Motor neuron (in vitro differentiated cells): ENCODE data around the gene OTULIN. TPM values are rescaled to one million over a fixed set of nuclear protein-coding genes. Genes with fewer than 3 reads are reported as not detected.

Experiments
- ATAC-seq, 8 experiments: fragments of 200-7000 bp; cut with Tn5 transposase; replicated peaks in 6 of 8; 2 replicates each; pipeline ENCODE4 v1.8.0; 2021; ENCODE audit warnings: mild to moderate bottlenecking in 8 of 8, moderate library complexity in 8 of 8
- H3K27ac ChIP-seq, 2 donors: fragments of 250-450 bp; sonication (Bioruptor Pico); 2 replicates each; pipeline ENCODE4 v1.9.0; 2021; ENCODE audit warnings: antibody characterized with exemption in 2 of 2, mild to moderate bottlenecking in 2 of 2, moderate library complexity in 1 of 2
- H3K4me1 ChIP-seq, 2 donors: fragments of 250-450 bp; sonication (Bioruptor Pico); replicated peaks in 1 of 2; 2 replicates each; pipeline ENCODE4 v1.6.1; 2021; ENCODE audit warnings: antibody characterized with exemption in 2 of 2, mild to moderate bottlenecking in 2 of 2, moderate library complexity in 1 of 2
- H3K4me3 ChIP-seq, 5 donors: fragments of 250-450 bp; sonication (Bioruptor Pico); 2 replicates each; pipeline ENCODE4 v1.9.0; 2021; ENCODE audit warnings: antibody characterized with exemption in 5 of 5, mild to moderate bottlenecking in 5 of 5, moderate library complexity in 4 of 5
- WGBS, 10 experiments: fragments of 450-650 bp; shearing (Covaris generic); methylation state at CpG; one replicate each; pipeline ENCODE4 v1.0.0; 2022; 5-methylcytosine and 5-hydroxymethylcytosine counted together
- in situ Hi-C, 9 experiments: fragments of 400-800 bp; cut with MboI; loops; one replicate each; pipeline ENCODE4 v1.15.0; 2021; ENCODE audit warnings: low sequenced_read_pairs in 9 of 9, low pct_unique_long_range_greater_than_20kb in 2 of 9; ENCODE audit not compliant: unreplicated experiment in 9 of 9
- total RNA-seq, 8 experiments: library from RNA; unstranded; fragments of 300-600 nt; gene quantifications; 2 replicates each; pipeline versions ENCODE4 v1.2.3 to v1.2.4, GENCODE V29; 2022

The OTULIN gene
- total RNA-seq, 8 experiments from 2014 or later, result 8.4 to 22.2 (median 11.7) TPM

GRCh38 chr5:14729448-14730385 is 65.2 kb downstream of the OTULIN start:
- Histone ChIP-seq H3K27ac (no peak overlapping the region), H3K4me3 (no peak overlapping the region), H3K4me1 (peaks cover 16 to 22% of the 10 kb centered on the region in 2 donors)
- WGBS, 10 experiments, result 70 to 100% (median 93%) methylated on average over 1 to 16 of the region's 18 CpGs; no CpG with 5 or more reads in 1 of the 10 experiments
- no peak for ATAC-seq
- in situ Hi-C loops, result loop anchor here (10.0 to 25.0 kb wide), 5 partner anchors 133 to 285 kb away; partner anchors contain the start of gene ANKH (in 1 of the 9)

GRCh38 chr5:14730466-14730865 is 65.9 kb downstream of the OTULIN start:
- in situ Hi-C loops, result loop anchor here in 7 of 9 experiments (10.0 to 25.0 kb wide), 5 partner anchors 132 to 284 kb away; partner anchors contain the start of gene ANKH (in 1 of the 7)
- Histone ChIP-seq H3K27ac (no peak overlapping the region), H3K4me3 (no peak overlapping the region), H3K4me1 (peaks cover 16 to 22% of the 10 kb centered on the region in 2 donors)
- 20 to 100% (median 91%) methylated on average over 1 to 7 of the region's 13 CpGs; no CpG with 5 or more reads in 5 of the 10 experiments for whole genome bisulfite sequencing, 10 experiments
- ATAC-seq, result no peak

- Histone ChIP-seq H3K27ac (no peak overlapping the region), H3K4me3 (no peak overlapping the region), H3K4me1 (peaks cover 16 to 22% of the 10 kb centered on the region in 2 donors)
- ATAC-seq, result no peak
- 79 to 100% (median 89%) methylated on average over 1 to 6 of the region's 15 CpGs; no CpG with 5 or more reads in 5 of the 10 experiments for WGBS, 10 experiments
- in situ Hi-C loops, result loop anchor here in 7 of 9 experiments (10.0 to 25.0 kb wide), 5 partner anchors 131 to 284 kb away; partner anchors contain the start of gene ANKH (in 1 of the 7)
Observed at GRCh38 chr5:14730881-14731280, 66.4 kb downstream of the OTULIN start.

- in situ Hi-C loops, result loop anchor here in 7 of 9 experiments (10.0 to 25.0 kb wide), 5 partner anchors 129 to 282 kb away; partner anchors contain the start of gene ANKH (in 1 of the 7)
- 64 to 100% (median 92%) methylated on average over 1 to 5 of the region's 6 CpGs; no CpG with 5 or more reads in 4 of the 10 experiments for WGBS, 10 experiments
- ATAC-seq, result no peak
- Histone ChIP-seq H3K27ac (no peak overlapping the region), H3K4me1 (peaks cover 10 to 16% of the 10 kb centered on the region in 2 donors), H3K4me3 (no peak overlapping the region)
Observed at GRCh38 chr5:14732991-14733390, 68.5 kb downstream of the OTULIN start.

GRCh38 chr5:14733661-14734060 is 69.1 kb downstream of the OTULIN start:
- Histone ChIP-seq H3K4me1 (peaks cover 3 to 9% of the 10 kb centered on the region in 2 donors), H3K4me3 (no peak overlapping the region), H3K27ac (no peak overlapping the region)
- no peak for ATAC-seq
- in situ Hi-C loops, result loop anchor here in 7 of 9 experiments (10.0 to 25.0 kb wide), 5 partner anchors 129 to 281 kb away; partner anchors contain the start of gene ANKH (in 1 of the 7)
- WGBS, 10 experiments, result 82 to 100% (median 94%) methylated on average over 1 to 10 of the region's 16 CpGs; no CpG with 5 or more reads in 2 of the 10 experiments

- ATAC-seq, result no peak
- Histone ChIP-seq H3K27ac (no peak overlapping the region), H3K4me3 (no peak overlapping the region), H3K4me1 (peaks cover 0 to 6% of the 10 kb centered on the region in 2 donors)
- in situ Hi-C loops, result loop anchor here in 7 of 9 experiments (10.0 to 25.0 kb wide), 5 partner anchors 128 to 280 kb away; partner anchors contain the start of gene ANKH (in 1 of the 7)
- 75 to 95% (median 91%) methylated on average over 2 to 9 of the region's 13 CpGs; no CpG with 5 or more reads in 3 of the 10 experiments for WGBS, 10 experiments
Observed at GRCh38 chr5:14734396-14734795, 69.9 kb downstream of the OTULIN start.

- H3K4me1 ChIP-seq, result peaks cover 3 to 18% of the 10 kb centered on the region in 2 donors
- H3K4me3 ChIP-seq, result no peak overlapping the region
- no peak overlapping the region for H3K27ac ChIP-seq
- in situ Hi-C loops, result loop anchor here in 7 of 9 experiments (10.0 to 25.0 kb wide), 5 partner anchors 126 to 279 kb away; partner anchors contain the start of gene ANKH (in 1 of the 7)
- ATAC-seq, result no peak
- whole genome bisulfite sequencing, 10 experiments, result 30 to 100% (median 80%) methylated on average over 1 to 3 of the region's 4 CpGs; no CpG with 5 or more reads in 3 of the 10 experiments
Observed at GRCh38 chr5:14735944-14736343, 71.4 kb downstream of the OTULIN start.

GRCh38 chr5:14737291-14737690 is 72.8 kb downstream of the OTULIN start:
- WGBS, 10 experiments, result 60 to 100% (median 96%) methylated on average over 1 to 9 of the region's 10 CpGs; no CpG with 5 or more reads in 4 of the 10 experiments
- ATAC-seq, result no peak
- Histone ChIP-seq H3K27ac (no peak overlapping the region), H3K4me3 (no peak overlapping the region), H3K4me1 (peaks cover 3 to 19% of the 10 kb centered on the region in 2 donors)
- in situ Hi-C loops, result loop anchor here in 7 of 9 experiments (10.0 to 25.0 kb wide), 5 partner anchors 125 to 278 kb away; partner anchors contain the start of gene ANKH (in 1 of the 7)

- Histone ChIP-seq H3K4me1 (peaks cover 3 to 17% of the 10 kb centered on the region in 2 donors), H3K4me3 (no peak overlapping the region), H3K27ac (no peak overlapping the region)
- in situ Hi-C loops, result loop anchor here in 7 of 9 experiments (10.0 to 25.0 kb wide), 5 partner anchors 124 to 277 kb away; partner anchors contain the start of gene ANKH (in 1 of the 7)
- 79 to 97% (median 90%) methylated on average over 2 to 4 of the region's 5 CpGs; no CpG with 5 or more reads in 6 of the 10 experiments for WGBS, 10 experiments
- peak in 2 of 8 experiments; percentile 35 to 41 for ATAC-seq
Observed at GRCh38 chr5:14738050-14738449, 73.5 kb downstream of the OTULIN start.

- in situ Hi-C loops, result loop anchor here in 7 of 9 experiments (10.0 to 25.0 kb wide), 5 partner anchors 123 to 275 kb away; partner anchors contain the start of gene ANKH (in 1 of the 7)
- peak in 2 of 8 experiments; percentile 95 for ATAC-seq
- WGBS, 10 experiments, result 0 to 100% (median 85%) methylated on average over 1 to 3 of the region's 3 CpGs; no CpG with 5 or more reads in 2 of the 10 experiments
- H3K4me3 ChIP-seq, result no peak overlapping the region
- H3K27ac ChIP-seq, result no peak overlapping the region
- peaks cover 3 to 17% of the 10 kb centered on the region in 2 donors for H3K4me1 ChIP-seq
Observed at GRCh38 chr5:14739538-14739937, 75.0 kb downstream of the OTULIN start.

- in situ Hi-C loops, result loop anchor here in 7 of 9 experiments (10.0 to 25.0 kb wide), 5 partner anchors 122 to 275 kb away; partner anchors contain the start of gene ANKH (in 1 of the 7)
- Histone ChIP-seq H3K4me1 (peaks cover 3 to 17% of the 10 kb centered on the region in 2 donors), H3K27ac (no peak overlapping the region), H3K4me3 (no peak overlapping the region)
- peak in 5 of 8 experiments; percentile 50 to 95 (median 59) for ATAC-seq
- WGBS, 10 experiments, result 20 to 82% (median 63%) methylated on average over 1 to 5 of the region's 5 CpGs; no CpG with 5 or more reads in 2 of the 10 experiments
Observed at GRCh38 chr5:14739981-14740380, 75.5 kb downstream of the OTULIN start.

- in situ Hi-C loops, result loop anchor here in 4 of 9 experiments (25.0 kb wide), 2 partner anchors 121 to 271 kb away; partner anchors contain the start of gene ANKH (in 1 of the 4)
- ATAC-seq, result peak in 3 of 8 experiments; percentile 53 to 81 (median 76)
- WGBS, 10 experiments, result 84 to 100% (median 90%) methylated on average over 2 to 13 of the region's 13 CpGs
- Histone ChIP-seq H3K4me1 (peaks cover 3 to 17% of the 10 kb centered on the region in 2 donors), H3K4me3 (no peak overlapping the region), H3K27ac (no peak overlapping the region)
Observed at GRCh38 chr5:14741131-14741530, 76.6 kb downstream of the OTULIN start.
